Activated CD8-positive, alpha-beta memory T cell treated with anti-CD3 and anti-CD28 coated beads, Interleukin-2, amount 50 U/mL, for 48 hours (primary cell): ENCODE results near the gene TUBE1.
"Not testable (repeated sequence)": the region's sequence is repeated elsewhere in the genome, so short reads cannot be mapped to it uniquely, and the experiment has no call there.

Experiments
- DNase-seq: peaks from one replicate; pipeline ENCODE4 v3.0.0-alpha.2; 2020

The TUBE1 gene

DNA sequence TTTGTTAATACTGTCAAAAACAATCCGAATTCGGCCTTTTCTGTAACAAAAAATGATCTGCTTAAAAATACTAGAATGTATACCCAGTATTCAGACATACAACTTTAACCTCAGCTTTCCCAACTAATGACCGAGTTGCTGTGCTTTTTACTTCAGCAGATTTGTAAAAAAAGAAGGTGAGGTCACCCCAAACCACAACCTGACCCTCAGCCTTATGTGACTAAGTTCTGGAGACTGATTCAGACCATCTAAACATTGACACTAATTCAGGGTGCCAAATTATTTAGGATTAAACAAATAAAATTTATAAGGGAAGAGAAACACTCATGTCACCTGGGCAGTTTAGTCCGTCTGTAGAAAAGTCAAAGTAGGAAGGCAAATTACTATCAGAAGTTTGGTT is 25.7 kb downstream of the TUBE1 start:
- DNase-seq: no peak

DNA sequence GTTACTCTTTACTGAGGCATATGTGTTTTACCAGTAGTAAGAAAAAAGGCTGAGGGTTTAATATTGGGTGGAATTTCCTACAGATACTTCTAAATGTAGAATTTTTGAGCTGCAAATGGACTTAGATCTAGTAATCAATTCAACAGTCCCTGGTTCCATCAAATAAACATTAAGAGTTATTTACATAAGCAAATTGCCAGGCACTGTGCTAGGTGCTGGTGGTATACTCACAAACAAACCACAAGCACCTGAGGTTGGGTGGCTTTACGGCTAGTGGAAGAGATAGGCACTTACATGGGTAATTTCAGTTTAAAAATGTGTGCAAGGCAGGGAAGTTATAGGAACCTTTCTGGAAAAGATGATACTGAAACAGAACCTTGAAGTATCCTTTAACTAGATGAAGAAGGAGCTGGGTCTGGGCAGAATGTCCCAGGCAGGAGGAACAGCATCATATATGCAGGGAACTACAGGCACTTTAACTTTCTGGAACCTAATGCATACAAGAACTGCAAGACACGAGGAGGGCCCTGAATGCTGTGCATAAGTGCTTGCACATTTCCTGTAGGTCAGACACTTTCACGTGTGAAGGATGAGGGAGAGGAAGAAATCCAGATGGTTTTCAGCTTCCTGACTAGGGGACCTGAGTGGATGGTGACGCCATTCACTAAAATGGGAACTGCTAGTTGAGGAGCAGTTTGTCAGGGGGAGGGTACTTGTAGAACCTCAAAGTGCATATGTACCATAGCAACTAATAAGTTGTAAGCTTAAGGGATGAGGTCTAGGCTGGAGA is 28.8 kb downstream of the TUBE1 start:
- no peak for DNase-seq

DNA sequence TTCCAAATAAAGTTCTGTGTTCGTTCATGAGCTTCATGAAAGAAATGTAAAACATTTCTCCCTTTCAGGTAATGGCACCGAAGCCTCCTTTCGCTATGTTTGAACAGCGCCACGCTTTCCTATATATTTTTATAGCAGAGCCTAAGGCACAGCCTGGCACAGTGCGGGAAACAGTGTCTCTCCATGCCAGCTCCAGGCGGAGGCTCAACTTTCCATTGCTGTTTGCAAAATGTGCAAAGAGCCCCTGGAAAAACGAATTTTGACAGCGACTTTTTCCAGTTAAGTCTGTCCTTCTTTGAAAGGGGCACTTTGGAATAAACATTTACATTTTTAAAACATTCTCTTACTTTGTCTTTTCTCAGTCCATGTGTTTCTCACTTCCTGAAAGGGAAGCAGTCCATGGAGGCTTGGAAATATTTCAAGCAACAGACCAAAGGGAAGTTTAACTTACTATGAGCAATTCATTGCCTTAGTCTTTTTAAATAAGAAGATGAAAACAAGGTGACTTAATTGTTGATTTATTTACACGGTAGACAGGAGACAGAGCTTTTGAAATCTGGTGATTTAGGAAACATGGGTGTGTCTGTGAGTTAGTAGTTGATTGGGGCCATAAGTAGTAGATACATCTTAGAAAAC is 32.6 kb downstream of the TUBE1 start:
- no peak for DNase-seq

DNA sequence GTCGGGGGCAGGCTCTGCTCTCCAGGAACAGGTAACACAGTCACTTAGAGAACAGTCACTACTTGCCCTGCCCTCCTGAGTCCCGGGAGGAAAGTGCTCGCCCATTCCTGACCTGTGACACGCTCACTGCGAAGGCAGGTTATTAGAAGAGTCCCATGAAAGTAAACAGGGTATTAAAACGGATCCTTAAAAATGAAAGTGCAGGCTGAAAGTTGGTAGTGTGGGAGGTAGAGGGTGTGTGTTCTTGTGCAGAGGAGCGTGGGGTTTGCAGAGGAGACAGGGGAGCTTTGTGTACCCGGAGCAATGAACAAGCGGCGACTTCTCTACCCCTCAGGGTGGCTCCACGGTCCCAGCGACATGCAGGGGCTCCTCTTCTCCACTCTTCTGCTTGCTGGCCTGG is 33.3 kb downstream of the TUBE1 start, which contains the start of gene CCN6:
TSS of gene CCN6 (plus strand) at position 104 of the 400 bp plus-strand sequence. CDS start at position 358, 254 bp downstream.
- DNase-seq: no peak

DNA sequence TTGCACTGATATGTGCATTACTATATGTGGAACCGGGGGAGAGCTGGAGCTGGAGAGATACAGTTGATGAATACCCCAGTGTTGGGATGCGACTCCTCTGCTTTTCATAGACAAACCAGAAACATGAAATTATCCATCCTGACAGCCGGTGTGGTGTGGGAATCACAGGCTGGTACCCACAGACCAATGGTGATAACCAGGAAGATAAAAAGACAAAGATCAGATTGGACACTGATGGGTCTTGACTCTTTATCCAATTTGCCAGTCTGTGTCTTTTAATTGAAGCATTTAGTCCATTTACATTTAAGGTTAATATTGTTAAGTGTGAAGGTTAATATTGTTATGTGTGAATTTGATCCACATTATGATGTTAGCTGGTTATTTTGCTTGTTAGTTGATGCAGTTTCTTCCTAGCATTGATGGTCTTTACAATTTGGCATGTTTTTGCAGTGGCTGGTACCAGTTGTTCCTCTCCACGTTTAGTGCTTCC is 36.0 kb downstream of the TUBE1 start:
- not testable (repeated sequence) for DNase-seq

DNA sequence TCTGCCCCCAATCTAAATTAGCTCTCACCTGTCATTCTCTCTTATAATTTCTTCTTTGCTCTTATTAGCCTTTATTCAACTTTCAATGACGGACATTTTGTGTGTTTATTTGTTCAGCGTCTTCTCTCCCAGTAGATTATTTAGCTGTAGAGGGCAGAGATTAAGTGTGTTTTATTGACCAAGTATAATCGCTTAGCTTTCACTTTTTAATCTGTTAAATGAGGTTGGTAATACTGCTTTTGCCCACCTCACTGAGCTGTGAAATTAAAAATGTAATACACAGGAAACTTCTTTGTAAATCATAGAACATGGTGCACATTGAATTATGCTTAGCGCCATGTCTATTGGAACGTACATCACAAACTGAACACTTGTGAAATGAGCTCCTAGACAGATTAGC is 36.9 kb downstream of the TUBE1 start:
- DNase-seq: no peak

DNA sequence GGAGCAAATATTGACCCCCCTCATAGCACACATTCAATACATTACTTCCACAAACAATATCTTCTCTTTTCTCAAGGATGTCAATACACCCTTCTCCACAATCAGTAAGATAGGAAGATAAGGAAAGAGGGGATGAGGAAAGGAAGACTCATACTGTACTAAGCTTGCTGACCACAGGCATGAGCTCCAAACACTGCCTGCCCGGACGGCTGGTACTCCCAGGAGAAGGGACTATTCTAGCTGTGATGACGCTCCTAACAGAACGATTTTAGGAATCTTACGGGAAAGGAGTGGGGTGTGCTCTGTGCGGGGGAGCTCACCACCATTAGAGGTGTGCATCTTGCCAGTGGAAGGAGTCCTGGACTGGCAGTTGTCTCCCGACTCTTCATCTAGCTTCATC is 37.3 kb downstream of the TUBE1 start:
- no peak for DNase-seq

DNA sequence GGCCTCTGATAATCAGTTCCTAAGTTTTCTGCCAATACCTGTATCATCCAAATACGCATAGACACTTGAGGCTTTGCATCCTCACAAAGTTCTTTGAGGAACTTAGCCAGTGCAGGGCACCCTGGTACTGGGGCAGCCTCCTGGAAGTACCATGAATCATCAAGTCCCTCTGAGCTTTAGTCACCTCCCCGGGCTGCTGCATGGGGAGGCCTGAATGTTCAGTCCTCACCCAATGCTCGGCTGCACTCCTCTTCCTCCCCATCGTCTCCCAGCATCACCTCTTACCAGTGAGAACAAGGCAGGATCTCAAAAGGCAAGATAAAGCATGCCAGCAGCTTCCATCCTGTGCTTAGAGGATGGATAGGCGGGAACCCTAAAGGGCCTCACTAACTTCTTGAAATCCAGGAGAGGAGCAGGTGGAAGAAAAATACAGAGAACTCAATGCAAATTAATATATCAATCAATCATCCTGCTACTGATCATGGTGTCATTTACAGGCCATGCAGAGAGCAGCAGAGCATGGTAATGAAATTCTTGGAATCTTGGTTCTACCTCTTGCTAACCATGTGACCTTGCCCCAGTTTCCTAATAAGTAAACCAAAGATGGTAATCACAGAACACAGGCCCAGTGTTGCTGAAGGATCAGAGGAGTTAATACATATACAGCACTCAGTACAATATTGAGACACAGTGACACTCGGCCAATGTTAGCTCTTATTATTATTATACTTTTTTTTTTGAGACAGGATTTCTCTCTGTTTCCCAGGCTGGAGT is 38.1 kb downstream of the TUBE1 start:
- DNase-seq: no peak

DNA sequence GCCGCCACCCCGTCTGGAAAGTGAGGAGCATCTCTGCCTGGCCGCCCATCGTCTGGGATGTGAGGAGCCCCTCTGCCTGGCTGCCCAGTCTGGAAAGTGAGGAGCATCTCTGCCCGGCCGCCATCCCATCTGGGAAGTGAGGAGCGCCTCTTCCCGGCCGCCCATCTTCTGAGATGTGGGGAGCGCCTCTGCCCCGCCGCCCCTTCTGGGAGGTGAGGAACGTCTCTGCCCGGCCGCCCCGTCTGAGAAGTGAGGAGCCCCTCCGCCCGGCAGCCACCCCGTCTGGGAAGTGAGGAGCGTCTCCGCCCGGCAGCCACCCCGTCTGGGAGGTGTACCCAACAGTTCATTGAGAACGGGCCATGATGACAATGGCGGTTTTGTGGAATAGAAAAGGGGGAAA is 39.8 kb downstream of the TUBE1 start:
- not testable (repeated sequence) for DNase-seq

DNA sequence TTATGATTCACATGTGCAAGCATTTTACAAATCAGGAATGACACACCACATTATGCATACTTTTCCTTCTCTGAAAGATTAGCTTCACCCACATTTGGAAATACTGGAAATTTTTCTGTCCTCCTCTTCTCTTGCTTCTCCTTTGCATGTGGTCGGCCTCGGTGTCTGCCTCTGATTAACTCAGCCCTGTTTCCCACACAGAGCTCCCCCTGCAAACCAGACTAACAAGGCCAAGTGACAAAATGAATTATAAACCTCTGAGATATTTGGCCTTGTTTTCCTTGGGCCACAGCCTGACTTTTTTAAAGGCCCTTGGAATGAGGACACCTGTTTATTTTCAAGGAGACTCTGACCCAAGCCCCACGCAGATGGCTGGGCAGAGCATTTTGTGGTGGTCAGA is 42.4 kb downstream of the TUBE1 start:
- no peak for DNase-seq

DNA sequence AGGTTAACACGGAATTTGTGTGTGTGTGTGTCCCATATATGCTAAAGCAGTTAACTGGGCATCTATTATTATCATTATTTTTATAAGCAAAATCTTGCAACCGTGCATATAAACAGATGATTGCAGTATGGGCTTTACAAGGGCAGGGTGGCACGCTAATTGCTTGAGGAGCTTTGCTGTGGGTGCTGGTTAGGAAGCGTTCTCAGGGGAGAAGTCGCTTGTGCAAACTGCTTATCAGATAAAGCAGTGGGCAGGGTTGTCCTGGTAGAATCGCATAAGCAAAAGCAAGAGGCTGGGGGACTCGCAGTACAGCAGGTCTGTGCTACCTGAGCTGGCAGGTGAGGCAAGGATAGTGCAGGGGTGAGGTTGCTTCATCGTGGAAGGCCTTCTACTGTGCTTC is 43.1 kb downstream of the TUBE1 start:
- no peak for DNase-seq

DNA sequence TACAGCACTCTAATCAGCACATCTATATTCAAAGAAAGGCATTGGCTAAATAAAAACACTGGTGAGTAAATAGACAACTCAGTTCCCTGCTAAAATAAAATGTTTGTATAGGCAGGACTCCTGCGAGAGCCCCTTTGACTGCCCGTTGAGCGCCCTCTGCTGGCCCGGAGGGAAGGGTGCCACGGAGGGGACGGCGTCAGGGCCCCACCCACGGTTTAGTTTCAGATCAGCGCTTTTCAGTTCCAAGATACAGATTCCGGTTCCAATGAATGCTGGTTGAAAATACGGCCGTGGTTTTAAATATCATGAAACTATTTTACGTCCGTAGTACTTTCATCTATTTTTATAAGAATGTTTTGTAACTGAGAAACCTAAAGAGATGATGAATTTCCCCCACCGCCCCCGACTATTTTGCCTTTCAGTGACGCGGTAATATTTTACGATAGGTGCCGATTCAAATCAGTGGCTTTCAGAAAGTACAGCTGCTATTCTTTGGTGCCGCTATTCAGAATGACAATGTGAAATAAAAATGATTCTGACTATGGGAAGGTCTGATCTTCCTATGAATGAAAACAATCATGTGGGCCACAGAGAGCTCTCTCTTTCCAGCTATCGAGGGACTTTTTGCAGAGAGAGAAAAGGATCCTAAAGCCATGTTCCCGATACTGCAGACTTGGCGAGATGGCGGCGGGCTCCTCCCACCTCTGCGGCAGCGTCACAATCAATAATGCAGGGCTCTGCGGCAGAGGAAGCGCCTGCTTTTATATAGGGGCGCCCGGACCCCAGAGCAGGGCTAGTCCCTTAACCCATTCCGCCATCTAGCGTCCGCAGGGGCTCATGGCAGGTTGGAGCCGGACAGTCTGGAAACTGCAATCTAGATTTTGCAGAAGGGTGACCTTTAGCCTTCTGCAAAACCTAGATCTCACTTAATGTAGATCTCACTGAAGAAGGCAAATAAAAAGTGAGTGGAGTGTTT is 44.0 kb downstream of the TUBE1 start:
- DNase-seq: peak; percentile 96

DNA sequence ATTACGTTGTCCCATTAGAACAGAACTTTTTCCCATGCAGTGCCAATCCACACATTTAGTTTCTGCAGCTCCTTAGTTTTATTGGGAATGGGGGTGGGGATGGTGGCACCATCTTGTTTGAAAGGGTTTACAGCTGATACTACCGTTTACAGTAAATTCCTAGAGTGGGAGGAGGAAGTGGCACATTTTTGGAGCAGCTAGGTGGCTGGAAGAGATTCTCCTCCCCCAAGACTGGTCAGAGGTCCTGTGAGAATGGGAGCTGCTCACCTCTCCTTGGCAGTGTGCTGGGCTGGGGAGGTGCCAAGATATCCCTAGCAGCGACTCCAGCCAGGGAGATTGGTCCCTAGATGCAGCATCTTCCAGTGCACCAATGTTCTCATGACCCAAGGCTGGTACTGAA is 45.7 kb downstream of the TUBE1 start:
- DNase-seq: no peak

DNA sequence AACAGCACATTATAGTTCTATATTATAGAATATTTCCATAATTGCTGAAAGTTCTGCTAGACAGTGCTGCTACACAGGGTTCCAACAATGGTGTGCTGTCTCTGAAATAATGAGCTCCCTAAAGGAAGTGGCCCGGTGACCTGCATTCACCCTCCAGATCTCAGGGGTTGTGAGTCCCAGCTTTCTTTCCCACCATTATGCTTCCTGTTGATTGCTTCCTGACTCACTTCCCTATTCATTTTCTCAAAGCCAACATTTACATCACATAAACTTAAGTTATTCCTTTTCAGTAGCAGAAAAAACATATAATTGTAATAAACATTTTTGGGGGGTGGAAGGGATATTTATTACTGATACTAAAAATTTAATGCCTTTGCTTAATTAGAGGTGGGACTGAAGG is 46.3 kb downstream of the TUBE1 start:
- DNase-seq: no peak

DNA sequence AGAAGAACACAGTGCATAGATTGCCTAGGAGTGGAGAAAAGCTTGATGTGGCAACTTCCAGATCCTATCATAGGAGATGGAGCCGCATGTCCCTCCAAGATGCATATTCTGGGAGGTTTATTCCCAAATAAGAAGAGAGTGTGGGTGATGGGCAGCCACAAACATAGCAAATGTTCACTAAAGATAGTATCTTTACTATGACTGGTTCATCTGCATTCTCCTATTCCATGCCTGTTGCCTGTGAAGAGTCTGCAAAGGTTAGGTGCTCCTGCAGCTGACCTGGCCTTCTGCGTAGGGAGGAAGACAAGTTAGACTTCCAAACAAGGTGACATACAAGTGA is 47.9 kb downstream of the TUBE1 start:
- DNase-seq: no peak

DNA sequence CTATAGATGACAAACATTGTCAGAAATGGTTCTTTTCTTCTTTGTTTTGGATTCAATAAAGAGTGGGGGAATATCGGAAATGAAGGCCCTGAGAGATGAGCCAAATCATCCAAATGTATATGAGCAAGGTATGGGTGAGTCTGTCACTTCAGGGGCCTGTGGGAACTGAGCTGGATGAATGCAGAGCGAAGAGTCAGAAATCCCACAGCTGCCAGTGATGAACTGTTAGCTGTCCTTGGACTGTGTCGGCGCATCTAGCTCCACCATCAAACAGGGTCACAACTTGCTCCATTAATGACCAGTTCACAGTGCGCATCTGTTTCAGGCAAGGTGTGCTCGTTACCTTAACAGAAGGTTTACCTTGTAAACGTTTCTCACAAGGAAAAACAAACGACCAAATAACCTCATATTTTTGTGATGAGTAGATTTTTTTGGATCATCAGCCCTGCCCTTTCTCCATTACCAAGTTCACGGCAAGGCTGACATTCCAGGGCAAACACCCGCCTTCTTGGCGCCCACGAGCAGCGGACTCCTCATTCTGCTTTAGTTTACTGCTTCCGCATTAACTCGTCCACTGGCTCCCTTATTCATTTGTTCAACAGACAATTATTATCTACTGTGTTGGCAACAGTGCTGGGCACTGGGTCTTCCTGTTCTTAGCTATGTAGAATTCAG is 48.4 kb downstream of the TUBE1 start:
- no peak for DNase-seq

DNA sequence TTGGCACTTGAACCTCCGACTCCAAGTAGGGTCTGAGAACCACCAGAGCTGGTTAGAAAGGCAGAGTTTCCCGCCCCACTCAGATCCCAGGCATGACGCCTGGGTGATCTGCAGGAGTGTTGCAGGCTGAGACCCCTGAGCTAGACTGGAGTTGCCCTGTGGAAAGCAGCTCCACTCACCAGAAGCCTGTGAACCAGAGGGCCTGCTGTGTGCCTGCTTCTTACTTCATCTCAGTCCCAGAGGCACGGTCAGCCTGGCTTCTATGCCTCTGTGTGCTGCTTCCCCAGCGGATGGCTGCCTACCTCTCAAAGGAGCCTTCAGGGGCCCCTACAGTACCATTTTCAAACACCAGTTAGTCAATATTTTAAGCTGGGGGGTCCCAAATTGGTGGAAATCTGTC is 49.0 kb downstream of the TUBE1 start:
- no peak for DNase-seq

DNA sequence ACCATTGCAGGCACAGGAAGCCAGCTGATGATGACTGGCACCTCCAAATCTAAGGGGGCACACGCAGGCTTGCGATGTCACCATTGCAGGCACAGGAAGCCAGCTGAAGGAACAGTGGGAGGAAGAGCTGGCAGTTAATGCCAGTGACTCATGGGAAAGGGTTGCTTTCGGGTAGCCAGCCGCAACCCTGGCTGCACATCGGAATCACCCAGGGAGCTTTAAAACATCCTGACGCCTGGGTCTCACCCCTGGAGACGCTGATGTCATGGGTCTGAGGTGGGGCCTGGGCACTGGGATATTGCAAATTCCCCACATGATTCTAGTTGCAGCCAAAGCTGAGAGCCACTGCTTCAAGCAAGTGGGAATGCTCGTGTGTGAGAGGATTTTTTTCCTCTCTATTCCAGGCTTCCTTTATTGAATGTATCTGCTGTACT is 49.5 kb downstream of the TUBE1 start:
- no peak for DNase-seq

DNA sequence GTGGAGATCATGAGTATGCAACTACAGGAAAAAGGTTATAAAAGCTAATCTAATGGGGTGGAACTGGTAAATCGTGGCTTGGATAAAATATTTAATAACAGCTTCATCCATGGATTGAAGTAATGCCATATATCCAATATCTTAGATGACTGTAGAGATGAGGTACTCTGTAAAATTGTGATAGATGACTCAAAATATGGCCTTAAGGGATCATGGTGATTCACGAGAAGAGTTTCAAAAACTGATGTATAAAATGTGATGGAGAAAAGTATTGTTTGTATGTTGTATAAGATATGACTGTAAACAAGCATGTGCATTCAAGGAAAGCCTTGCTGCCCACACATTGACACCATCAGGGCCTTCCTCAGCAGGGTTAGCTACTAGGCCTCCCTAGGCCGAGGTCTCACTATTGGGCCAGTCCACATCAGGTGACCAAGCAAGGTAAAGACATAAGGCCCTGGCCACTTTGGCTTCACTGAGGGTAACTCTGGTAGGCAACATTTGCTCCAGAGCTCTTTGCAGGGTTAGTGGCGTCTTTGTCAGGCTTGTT is 51.1 kb downstream of the TUBE1 start:
- DNase-seq: no peak

DNA sequence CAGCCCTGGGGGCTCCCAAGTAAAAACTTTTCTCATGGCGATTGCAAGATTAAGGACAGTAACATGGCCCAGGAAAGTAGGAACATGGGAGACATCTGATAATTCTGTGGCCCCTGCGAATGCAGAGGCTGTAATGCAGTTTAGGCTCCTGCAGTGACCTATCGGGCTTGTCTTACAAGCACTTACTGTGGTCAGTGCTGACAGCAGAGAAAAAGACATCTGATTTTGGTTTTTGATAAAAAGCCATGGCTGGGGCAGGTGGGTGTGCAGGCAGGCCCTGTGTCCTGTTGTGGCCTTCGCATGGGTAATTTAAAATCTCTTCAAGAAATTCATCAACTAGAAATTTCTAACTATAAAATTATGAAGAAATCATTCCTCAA is 52.7 kb downstream of the TUBE1 start:
- no peak for DNase-seq

DNA sequence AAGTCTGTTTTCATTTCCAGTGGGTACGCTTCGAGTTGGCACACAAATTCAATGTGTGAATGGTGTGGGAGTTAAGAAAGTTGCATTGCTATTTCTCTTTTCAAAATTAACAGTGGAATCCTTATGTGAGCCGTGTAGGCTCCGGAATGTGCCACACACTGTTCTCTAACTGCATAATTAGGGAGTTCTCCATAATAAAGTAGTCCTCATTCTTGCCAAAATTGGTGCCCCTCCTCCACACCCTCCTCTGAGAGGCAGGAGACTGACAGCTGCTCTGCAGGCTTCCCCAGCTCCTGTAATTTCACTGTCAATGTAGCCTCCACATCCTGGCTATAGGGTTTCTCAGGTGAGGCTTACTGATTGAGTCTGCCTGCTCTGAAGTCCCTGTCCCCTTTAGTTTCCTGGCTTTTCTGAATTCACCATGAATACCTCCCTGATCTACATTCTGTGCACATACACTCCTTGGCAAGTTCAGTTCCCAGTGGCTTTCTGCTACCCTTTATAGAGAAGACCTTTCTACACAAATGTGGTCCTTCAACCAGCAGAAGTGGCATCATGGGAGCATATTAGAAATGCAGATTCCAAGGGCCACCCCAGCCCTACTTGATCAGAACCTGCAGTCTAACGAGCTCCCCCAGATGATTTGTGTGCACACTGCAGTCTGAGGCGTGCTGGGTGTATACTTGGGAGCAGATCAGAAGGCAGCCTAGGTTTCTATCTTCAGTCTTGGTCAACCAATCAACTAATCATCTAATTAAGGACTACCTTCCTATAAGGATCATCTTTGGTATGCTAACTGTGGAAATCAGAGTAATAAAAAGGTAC is 53.3 kb downstream of the TUBE1 start:
- no peak for DNase-seq
